HG03460 (cell line): ENCODE data around the gene COQ4.

Source experiments
- ATAC-seq: cut with Tn5 transposase; IDR thresholded peaks from one replicate; pipeline ENCODE4 v1.9.1; 2021; ENCODE audit not compliant: unreplicated experiment

Gene COQ4

GRCh38 chr9:128372188-128372641 lies 49.6 kb downstream of the COQ4 start:
- ATAC-seq = no peak

GRCh38 chr9:128372784-128373183 lies 50.1 kb downstream of the COQ4 start:
- ATAC-seq = no peak

- no peak for ATAC-seq
Observed at GRCh38 chr9:128374221-128374675, 51.6 kb downstream of the COQ4 start.

- ATAC-seq = no peak
Observed at GRCh38 chr9:128375865-128376264, 53.2 kb downstream of the COQ4 start.

- ATAC-seq = no peak
Observed at GRCh38 chr9:128382261-128382660, 59.6 kb downstream of the COQ4 start.

GRCh38 chr9:128383007-128383753 lies 60.5 kb downstream of the COQ4 start:
- no peak for ATAC-seq
